ENCODE measurements around the gene MPV17L.
"Not testable (repeated sequence)": the region's sequence is repeated elsewhere in the genome, so short reads cannot be mapped to it uniquely, and the experiment has no call there.

The MPV17L gene

DNA sequence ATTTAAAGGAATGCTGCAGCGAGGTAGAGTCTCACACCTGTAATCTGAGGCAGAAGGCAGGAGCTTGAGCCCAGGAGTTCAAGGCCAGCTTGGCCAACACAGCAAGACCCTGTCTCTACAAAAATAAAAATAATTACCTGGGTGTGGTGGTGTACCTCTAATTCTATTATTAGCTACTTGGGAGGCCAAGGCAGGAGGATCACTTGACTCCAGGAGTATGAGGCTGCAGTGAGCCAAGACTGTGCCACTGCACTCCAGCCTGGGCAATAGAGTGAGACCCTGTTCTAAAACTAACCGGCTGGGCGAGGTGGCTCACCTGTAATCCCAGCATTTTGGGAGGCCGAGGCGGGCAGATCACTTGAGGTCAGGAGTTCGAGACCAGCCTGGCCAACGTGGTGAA is 57.7 kb downstream of the MPV17L start:
- DNase-seq = not testable (repeated sequence)

DNA sequence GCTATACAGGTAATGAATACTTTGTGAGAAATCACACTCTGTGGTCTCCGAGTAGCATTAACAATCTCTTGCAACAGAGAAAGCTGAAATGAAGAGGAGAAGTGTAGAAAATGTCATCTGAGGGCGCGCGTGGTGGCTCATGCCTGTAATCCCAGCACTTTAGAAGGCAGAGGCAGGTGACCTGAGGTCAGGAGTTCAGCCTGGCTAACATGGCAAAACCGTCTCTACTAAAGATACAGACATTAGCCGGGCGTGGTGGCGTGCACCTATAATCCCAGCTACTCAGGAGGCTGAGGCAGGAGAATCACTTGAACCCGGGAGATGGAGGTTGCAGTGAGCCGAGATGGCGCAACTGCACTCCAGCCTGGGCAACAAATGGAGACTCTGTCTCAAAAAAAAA is 59.4 kb downstream of the MPV17L start:
- not testable (repeated sequence) for DNase-seq

DNA sequence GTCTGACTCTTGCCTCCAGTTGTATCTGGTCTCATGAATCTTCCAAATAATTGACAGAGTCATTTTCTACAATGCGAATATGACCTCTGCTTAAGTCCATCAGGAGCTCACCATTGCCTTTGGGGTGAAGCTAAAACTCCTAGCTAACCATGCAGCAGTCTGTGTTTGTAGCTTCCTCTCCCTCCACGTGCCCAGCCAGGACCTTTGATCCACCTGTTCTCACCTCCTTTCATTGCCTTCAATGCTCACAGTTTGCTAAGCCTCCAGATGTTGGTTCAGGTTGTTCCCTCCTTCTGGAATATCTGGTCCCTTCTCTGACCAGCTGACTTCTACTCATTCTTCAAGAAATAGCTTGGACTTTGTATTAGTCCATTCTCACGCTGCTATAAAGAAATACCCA is 61.8 kb downstream of the MPV17L start:
- DNase-seq = no peak

DNA sequence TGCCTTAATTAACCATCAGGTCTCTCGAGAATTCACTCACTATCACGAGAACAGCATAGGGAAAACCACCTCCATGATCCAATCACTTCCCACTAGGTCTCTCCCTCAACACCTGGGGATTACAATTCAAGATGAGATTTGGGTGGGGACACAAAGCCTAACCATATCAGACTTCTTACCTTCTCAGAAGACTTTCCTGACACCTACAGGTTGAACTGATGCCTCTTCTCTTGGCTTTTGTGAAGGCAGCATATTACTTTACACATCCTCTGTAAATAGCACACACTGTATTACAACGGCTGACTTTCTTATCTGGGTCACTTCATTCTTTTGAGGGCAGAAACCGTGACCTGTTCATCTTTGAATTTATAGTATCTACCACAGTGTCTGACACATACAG is 62.4 kb downstream of the MPV17L start:
- no peak for DNase-seq

DNA sequence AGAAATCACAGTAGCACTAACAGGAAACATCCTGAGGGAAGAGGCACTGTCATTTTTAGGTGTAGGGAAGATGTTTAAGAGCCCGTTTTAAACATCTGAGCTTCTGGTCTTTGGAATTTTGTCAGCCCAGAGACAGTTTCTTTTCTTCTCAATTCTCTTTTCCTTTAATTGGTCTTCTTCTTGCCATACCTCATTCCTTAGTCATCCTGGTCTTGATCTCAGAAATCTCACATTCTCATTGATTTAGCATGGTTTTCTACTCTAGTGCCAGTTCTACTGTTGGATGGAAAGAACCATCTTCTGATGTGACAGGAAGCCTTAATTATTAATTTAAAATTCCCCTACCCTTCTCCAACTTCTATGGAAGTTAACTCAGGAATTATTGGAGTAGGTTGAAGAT is 64.2 kb downstream of the MPV17L start:
- DNase-seq = no peak

DNA sequence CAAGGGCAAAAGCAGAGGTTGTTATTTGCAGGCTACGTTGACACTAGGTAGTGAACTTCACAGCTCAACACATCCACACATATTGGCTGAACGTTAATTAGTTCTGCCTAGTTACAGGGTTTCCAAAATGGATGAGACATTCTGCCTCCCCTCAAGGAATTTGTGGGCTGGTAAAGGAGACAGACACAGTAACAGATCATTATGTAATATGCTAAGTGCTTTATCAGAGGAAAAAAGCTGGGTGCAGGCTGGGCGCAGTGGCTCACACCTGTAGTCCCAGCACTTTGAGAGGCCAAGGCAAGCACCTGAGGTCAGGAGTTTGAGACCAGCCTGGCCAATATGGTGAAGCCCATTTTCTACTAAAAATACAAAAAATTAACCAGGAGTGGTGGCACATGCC is 65.0 kb downstream of the MPV17L start:
- no peak for DNase-seq

GRCh38 chr16:15461376-15461775 is 65.8 kb downstream of the MPV17L start:
- DNase-seq = no peak
